M059J (cell line): ENCODE measurements around the gene TBX2. TPM values are rescaled to one million over a fixed set of nuclear protein-coding genes. Genes with fewer than 3 reads are reported as not detected.

Experiments
- DNase-seq: peaks from one replicate; pipeline ENCODE4 v3.0.0-alpha.2; 2012; ENCODE audit warnings: low read depth
- total RNA-seq: library from RNA; depleted of rRNA; stranded (reverse); fragments of >200 nt; shearing (Covaris generic); gene quantifications from 2 replicates; pipeline ENCODE4 v1.2.3, GENCODE V29; 2014

The TBX2 gene
- total RNA-seq, 1 experiment from 2014 or later = 4.9 TPM

- no peak for DNase-seq
Measured at GRCh38 chr17:61368832-61369450, 30.7 kb upstream of the TBX2 start.

- DNase-seq = no peak
Measured at GRCh38 chr17:61369751-61370150, 29.9 kb upstream of the TBX2 start.

DNA sequence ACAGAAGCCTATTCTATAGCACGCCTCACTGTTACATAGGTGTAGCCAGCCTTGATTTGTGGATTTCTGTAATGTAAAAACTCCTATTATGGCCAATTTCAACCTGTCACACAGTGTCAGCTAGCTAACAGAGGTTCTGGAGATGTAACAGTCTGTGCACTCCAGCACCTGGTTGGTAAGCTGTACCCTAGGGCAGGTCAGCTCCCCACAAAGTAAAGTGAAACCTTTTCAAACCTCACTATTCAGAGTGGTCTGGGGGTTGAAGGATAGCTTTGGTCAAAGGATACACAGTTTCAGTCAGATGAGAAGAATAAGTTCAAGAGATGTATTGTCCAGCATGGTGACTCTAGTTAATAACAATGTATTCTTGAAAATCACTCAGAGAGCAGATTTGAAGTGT, 28.5 kb upstream of the TBX2 start:
- no peak for DNase-seq

- DNase-seq = no peak
Measured at GRCh38 chr17:61371606-61372005, 28.0 kb upstream of the TBX2 start.

GRCh38 chr17:61372436-61372835, 27.2 kb upstream of the TBX2 start:
- DNase-seq = no peak

DNA sequence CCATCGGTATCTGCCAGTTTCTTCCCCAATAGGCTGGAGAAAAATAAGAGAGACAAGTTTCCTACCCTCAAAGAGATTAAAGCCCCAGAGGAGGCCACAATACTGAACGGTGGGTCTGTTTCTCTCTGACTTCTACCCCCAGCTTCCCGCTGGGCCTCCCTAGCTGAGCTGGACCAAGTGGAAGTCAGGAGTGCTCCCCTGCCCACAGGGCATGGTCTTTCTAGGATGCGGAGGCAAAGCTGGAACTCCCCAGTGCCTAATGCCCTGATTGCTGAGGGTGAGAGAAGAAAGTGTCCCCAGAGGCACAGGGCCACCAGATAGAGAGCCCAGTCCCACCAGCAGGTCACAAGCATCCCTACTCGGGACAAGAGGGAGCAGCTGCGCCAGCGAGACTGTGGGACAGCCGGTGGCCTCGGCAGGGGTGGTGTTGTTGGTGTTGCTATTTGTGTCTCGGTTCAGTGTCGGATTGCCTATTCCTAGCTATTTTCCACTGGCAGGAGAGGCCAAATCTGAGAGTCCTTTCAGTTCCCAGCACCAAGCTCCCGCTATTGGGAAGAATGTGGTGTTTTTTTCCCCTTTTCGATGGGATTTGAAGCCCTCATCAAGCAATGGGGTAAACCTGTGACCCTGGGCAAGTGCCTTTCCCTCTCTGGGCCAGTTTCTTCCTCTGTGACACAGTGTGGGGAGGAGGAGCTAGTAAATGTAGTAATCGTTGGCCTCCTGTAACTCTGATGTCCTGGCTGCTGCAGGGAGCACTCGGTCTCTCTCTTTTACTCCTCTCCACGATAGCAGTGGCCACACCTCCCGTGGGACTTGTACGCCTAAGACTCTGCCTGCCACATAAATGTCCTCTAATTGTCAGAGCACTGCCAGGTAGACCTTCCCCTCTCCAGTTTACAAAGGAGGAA, 22.5 kb upstream of the TBX2 start:
- no peak for DNase-seq

DNA sequence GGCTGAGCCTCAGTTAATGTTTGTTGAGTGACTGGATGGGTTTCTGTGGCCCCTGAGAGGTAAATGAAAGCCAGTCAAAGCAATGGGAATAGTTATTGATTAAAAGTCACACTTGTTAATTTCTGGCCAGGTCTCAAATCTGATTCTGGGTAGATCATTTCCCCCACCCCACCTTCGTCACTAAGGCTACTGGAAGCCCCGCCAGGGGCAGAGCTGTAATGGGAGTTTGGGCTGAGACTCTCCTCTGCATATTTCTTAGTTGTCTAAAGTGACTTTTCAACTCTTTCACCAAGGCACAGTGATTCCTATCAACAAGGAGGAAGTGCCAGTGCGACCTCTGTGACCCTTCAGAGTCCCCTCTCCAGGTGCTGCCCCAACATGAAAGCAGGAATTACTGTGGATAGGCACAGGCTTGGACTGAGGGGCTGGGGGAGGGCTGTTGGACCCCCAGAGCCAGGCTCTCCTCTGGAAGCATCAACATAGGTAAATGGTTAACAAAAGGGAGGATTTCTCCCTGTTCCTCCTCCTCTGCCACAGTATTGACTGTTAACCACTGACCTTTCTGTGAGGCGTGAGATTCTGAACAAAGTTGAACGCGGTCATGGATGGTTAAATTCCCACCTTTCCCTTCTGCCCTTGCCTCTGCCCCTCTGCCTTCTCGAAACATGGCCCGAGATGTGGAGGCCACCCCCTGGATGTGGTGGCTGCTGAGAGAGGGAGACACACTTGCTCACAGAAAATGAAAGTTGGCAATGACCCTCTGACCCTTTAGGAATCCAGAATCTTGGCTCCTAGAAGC, 20.8 kb upstream of the TBX2 start:
- DNase-seq = no peak

DNA sequence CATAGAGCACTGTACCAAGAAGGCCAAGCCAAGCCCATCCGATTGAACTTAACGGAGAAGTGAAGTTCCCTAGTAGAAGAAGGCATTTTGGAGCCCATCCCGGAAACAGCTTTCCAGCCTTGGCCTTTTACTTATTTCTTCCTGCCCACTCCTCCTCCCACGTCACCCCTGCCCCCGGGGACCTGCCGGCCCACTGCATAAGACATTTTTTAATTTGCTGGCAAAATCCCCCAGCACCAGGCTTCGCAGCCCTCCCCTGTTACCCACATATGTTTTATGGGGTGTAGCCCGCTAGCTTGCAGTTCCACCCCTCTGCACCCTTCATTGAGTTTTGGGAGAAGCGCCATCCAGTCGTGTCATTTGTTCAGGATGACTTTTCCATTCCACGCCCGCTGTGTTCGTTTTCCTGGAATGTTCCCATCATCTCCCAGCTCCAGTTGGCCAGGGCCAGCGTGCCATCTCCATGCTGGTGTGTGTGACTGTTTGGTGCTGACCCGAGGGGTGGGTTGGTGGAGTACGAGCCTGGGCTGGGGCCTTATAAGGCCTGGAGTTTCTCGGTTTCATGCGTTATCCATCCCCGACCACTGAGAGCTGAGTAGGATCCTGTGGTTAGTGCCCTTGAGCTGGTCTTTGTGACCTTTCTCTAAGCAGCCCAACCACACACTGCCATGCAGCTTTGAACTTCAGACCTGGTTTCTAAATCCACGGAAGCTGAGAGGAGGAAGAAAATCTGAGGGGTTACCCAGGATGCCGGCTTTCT, 20.0 kb upstream of the TBX2 start:
- no peak for DNase-seq

- no peak for DNase-seq
Measured at GRCh38 chr17:61380217-61380835, 19.3 kb upstream of the TBX2 start.

- no peak for DNase-seq
Measured at GRCh38 chr17:61380836-61381525, 18.7 kb upstream of the TBX2 start.

GRCh38 chr17:61381537-61381936, 18.1 kb upstream of the TBX2 start:
- no peak for DNase-seq

GRCh38 chr17:61382796-61383688, 16.6 kb upstream of the TBX2 start:
- DNase-seq = no peak

- no peak for DNase-seq
Measured at GRCh38 chr17:61383689-61384201, 15.9 kb upstream of the TBX2 start.

DNA sequence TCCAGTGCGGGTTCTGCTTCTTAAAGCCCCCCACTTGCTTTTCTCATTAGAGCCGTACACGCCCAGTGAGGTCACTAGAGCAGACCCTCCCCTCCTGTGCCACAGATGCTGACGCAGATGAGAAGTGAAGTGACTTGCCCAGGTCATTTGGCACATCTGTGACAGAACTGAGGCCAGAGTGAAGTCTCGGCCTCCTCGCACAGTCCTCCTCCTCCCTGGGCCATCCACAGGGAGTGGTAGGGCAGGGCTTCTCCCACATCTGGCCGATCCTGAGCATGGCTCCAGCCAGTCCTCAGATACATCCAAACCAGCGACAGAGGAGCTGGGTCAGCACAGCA, 15.3 kb upstream of the TBX2 start:
- no peak for DNase-seq

DNA sequence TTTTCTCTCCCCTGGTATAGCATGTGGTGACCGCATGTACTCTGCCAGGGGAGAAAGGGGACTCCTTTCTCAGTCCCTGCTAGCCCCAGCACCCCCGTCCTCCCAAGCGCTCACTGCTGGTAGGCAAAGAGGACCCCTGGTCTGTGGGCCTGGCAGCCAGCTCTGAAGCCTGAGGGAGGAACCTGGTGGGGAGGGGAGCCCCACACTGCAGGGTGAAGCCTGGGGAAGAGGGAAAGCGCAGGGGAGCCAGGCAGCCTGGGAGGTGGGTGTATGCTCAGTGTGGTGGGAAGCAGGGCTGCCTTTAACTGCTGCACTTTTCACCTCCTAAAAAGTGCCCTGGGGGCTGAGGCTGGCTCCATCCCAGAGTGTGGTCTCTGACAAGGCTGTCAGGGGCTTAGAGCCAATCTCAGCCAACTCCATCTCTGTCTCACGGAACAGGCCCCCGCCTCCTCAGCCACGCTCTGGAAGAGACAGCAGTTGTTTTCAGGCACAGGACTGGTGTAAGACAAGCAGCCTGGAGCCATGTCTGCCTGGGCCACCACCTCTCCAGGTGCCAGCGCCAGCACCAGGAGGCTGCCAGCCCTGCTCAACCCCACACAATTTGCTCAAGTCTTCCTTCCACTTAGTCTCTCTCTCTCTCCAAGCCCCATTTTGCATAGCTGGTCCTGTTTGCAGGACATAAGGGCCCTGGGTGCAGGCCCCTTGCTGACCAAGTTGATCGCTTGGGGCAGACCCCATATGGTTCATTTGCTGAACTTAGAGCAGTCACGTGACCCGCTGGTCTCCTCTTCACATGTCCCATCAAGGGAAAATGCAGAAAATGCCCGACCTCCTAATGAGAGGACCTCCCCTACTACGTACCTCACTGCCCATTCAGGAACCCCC, 14.7 kb upstream of the TBX2 start:
- no peak for DNase-seq

DNA sequence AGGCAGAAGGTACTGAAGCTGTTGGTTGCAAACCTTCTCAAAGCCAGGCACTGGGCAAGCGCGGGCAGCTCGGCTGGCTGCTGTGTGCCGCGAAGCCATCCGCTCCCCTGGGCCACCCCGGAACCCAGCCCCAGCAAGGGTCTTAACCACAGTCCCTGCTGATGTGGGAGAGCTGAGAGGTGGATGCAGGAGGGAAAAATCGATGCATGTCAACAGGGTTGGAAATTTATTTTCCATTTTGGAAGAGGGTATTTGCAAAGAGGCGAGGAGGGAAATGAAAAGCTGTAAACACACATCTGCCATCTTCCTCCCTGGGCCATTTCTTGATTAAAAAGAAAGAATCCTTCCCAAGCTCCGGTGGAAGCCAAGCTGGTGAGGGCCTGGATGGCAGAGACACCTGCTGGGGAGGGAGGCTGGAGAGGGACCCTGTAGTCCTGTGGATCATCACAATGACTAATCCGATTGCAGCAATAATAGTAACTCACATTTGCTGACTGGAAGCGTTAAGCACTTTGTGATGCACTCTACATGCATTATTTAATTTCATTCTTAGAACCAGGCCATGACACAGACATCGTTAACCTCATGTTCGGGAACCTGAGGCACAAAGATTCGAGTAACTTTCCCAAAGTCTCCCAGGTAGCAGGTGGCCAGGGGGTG, 13.9 kb upstream of the TBX2 start:
- no peak for DNase-seq

GRCh38 chr17:61386251-61386650, 13.4 kb upstream of the TBX2 start:
- DNase-seq = no peak

- no peak for DNase-seq
Measured at GRCh38 chr17:61387011-61387410, 12.6 kb upstream of the TBX2 start.
